HG03139 (cell line): ENCODE results near the gene NCOA1.

Experiments
- ATAC-seq: cut with Tn5 transposase; IDR thresholded peaks from one replicate; pipeline ENCODE4 v1.9.1; 2021; ENCODE audit not compliant: unreplicated experiment

NCOA1 gene

GRCh38 chr2:24819442-24820174 lies 328.6 kb downstream of the NCOA1 start:
- ATAC-seq: no peak

DNA sequence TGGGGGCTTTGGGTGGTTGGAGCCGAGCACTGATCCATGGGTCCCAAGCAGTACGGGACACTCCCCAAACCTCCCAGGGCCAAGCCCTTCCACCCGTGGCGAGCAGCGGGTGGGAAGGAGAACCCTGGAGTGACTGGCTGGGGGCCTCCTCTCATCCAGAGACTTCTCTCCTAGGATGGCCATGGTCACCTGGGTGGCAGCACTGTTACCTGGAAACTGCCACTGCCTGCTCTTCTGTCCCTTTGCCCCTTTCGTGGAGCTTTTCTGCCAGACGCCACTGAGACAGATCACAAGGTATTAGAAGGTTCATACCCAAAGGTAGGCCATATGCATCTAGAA lies 329.1 kb downstream of the NCOA1 start:
- no peak for ATAC-seq
